HG03135 (cell line): ENCODE data around the gene SIT1.
"Not testable (repeated sequence)": the region's sequence is repeated elsewhere in the genome, so short reads cannot be mapped to it uniquely, and the experiment has no call there.

Experiments
- ATAC-seq: cut with Tn5 transposase; IDR thresholded peaks from one replicate; pipeline ENCODE4 v1.9.1; 2021; ENCODE audit warnings: mild to moderate bottlenecking, moderate library complexity; ENCODE audit not compliant: unreplicated experiment

SIT1 gene

GRCh38 chr9:35661756-35662350, 11.1 kb upstream of the SIT1 start:
- no peak for ATAC-seq

GRCh38 chr9:35660966-35661415, 10.3 kb upstream of the SIT1 start:
- no peak for ATAC-seq

- ATAC-seq, result no peak
Measured at GRCh38 chr9:35659340-35659739, 8.6 kb upstream of the SIT1 start.

GRCh38 chr9:35658968-35659220, 8.2 kb upstream of the SIT1 start:
- no peak for ATAC-seq

- peak; percentile 68 for ATAC-seq
Measured at GRCh38 chr9:35658137-35658967, 7.6 kb upstream of the SIT1 start, which contains the start of gene CCDC107. Gene CCDC107, plus strand, starts transcription at chr9:35658292. Its CDS starts 88 bp downstream, at chr9:35658380.

GRCh38 chr9:35657546-35658136, 6.9 kb upstream of the SIT1 start, which contains the start of gene RMRP:
Gene RMRP, minus strand, starts transcription at chr9:35658019.
- ATAC-seq, result peak; percentile 83

GRCh38 chr9:35656831-35657545, 6.3 kb upstream of the SIT1 start:
- no peak for ATAC-seq

GRCh38 chr9:35656348-35656747, 5.6 kb upstream of the SIT1 start:
- no peak for ATAC-seq

GRCh38 chr9:35653611-35654010, 2.9 kb upstream of the SIT1 start:
- ATAC-seq, result no peak

GRCh38 chr9:35652829-35653209, 2.1 kb upstream of the SIT1 start:
- no peak for ATAC-seq

- ATAC-seq, result no peak
Measured at GRCh38 chr9:35651956-35652828, 1.5 kb upstream of the SIT1 start.

- no peak for ATAC-seq
Measured at GRCh38 chr9:35649431-35650340, 1.0 kb downstream of the SIT1 start.

- peak; percentile 85 for ATAC-seq
Measured at GRCh38 chr9:35646533-35647265, 4.0 kb downstream of the SIT1 start.

- peak; percentile 4 for ATAC-seq
Measured at GRCh38 chr9:35646153-35646532, 4.6 kb downstream of the SIT1 start.

GRCh38 chr9:35645736-35646135, 5.0 kb downstream of the SIT1 start:
- ATAC-seq, result not testable (repeated sequence)

GRCh38 chr9:35643046-35643445, 7.7 kb downstream of the SIT1 start:
- no peak for ATAC-seq

GRCh38 chr9:35641478-35641877, 9.3 kb downstream of the SIT1 start:
- ATAC-seq, result not testable (repeated sequence)

GRCh38 chr9:35640431-35640830, 10.3 kb downstream of the SIT1 start:
- ATAC-seq, result not testable (repeated sequence)

- ATAC-seq, result no peak
Measured at GRCh38 chr9:35639631-35640030, 11.1 kb downstream of the SIT1 start.
